GM12874 (cell line): ENCODE data around the gene CACNA2D3.

ENCODE experiments used
- TF ChIP-seq, protein P1 (sequence below): IDR thresholded peaks from 2 replicates; pipeline ENCODE4 v1.5.1; 2011; ENCODE audit warnings: low read depth, mild to moderate bottlenecking, control low read depth, low read length, moderate library complexity; ENCODE audit not compliant: insufficient read depth

Gene CACNA2D3

DNA sequence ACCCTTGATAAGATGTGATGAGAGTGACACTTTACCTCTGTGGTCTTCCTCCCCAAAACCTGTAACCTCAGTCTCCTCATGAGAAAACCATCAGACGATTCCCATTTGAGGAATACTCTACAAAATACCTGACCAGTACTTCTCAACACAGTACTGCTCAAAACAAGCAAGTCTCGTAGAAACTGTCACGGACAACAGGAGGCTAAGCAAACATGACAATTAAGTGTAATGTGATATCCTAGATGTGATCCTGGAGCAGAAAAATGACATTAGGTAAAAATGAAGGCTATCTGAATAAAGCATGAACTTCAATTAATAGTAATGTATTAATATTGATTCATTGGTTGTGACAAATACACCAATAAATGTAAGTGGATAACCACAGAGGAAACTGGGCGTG, 113.6 kb downstream of the CACNA2D3 start:
- TF ChIP-seq, protein P1, sequence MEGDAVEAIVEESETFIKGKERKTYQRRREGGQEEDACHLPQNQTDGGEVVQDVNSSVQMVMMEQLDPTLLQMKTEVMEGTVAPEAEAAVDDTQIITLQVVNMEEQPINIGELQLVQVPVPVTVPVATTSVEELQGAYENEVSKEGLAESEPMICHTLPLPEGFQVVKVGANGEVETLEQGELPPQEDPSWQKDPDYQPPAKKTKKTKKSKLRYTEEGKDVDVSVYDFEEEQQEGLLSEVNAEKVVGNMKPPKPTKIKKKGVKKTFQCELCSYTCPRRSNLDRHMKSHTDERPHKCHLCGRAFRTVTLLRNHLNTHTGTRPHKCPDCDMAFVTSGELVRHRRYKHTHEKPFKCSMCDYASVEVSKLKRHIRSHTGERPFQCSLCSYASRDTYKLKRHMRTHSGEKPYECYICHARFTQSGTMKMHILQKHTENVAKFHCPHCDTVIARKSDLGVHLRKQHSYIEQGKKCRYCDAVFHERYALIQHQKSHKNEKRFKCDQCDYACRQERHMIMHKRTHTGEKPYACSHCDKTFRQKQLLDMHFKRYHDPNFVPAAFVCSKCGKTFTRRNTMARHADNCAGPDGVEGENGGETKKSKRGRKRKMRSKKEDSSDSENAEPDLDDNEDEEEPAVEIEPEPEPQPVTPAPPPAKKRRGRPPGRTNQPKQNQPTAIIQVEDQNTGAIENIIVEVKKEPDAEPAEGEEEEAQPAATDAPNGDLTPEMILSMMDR: no peak

DNA sequence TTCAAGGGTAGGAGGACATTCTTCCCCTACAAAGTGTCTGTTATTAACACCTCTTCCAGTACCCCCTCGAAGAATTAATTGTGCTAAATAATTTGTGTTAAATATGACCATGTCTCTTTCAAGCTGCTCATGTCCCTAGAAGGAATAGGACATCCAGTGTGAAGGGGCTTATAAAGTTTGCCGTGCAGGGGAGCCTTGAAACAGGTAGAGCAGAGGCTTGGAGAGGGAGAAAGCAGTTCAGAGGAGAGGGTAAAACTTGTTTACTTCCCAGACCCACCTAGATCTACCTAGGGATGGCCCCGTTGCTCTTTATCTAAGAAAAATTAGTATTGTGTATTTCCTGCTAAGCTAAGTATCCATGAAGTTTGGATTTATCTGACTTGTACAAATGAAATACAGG, 114.8 kb downstream of the CACNA2D3 start:
- TF ChIP-seq, protein P1: no peak

DNA sequence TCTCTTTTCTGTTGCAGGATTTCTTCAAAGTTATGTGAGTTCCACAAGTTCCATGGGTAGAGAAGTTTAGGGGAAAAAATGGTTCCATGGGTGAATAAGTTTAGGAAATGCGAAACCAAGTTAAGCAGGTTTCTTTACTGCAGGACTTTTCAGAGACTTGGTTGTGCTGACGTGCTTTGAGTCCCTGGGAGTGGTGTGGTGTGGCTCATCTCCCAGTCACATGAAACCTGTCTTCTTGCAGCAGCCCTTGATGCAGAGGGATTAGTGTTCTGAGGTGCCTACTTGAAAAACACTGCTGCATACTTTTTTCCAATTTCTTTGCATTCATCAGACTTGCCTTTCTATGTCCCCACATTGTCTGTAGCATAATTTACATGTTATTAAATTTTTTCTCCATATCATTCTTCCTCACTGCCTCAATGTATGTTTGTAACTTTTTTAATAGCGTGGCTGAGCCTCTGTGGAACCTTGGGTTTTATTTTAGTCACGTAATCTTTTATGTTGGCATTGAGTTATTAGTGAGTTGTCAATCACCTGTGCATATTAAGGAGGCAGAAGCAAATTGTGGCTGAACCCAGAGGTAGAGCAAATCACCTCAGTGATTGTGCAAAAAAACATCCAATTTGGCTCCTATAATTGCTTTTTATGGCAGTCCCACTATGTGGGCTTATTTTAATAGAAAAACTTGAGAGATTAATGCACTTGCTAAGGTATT, 115.6 kb downstream of the CACNA2D3 start:
- TF ChIP-seq, protein P1: no peak

DNA sequence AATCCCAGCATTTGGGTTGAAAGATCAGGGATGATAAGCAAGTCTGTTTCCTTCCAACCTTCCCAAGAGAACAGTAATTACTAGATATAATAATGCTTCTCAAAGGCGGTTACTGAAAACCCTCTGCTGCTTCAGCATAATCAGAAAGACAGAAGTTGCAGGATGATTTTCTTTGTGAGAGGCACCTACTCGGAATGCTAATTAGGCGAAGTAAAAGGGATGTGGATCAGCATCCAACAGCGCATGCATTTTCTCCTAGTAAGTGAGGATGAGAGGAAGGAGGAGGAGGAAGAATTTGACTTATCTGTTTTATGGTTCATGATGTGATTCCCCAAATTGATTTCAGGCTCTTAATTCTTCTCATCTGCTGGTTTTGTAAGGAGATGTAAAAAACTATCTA, 118.0 kb downstream of the CACNA2D3 start:
- TF ChIP-seq, protein P1: no peak

DNA sequence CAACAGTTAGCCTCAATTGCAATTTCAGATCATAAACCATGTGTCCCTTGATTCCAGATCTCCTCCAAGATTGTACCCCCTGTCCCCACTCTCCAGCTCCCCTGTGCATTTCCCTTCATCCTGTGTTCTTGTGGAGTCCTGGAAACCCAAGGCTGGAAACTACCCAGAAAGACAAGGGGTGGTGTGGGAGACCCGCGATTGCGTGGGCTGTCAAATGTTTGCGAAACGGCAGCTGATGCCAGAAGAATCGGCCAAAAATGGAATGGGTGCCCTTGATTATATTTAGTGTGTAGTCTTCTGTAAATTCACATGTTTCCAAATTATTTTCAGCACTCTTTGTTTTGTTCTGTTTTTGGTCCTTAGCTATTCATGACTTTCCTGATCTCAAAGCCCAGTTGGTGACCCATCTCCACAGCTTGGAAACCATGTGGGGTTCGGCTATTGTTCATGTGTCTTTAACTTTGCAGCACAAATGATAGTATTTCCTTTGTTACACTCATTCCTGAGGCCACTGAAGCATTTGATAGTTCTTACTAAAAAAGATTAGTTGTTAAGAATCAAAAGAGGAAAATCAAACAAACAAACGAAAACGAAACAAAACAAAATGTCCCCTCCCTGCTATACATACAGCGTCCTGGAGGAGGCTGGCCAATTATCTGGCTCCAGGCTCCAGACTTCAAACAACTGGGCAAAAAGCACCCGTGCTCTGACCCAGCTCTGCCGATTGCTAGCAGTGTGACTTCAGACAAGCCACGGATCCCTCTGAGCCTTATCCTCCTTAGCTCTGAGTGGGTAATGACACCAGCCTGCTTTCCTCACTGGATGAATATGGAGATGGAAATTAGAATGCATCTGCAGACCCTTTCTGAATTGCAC, 120.9 kb downstream of the CACNA2D3 start:
- TF ChIP-seq, protein P1: no peak

DNA sequence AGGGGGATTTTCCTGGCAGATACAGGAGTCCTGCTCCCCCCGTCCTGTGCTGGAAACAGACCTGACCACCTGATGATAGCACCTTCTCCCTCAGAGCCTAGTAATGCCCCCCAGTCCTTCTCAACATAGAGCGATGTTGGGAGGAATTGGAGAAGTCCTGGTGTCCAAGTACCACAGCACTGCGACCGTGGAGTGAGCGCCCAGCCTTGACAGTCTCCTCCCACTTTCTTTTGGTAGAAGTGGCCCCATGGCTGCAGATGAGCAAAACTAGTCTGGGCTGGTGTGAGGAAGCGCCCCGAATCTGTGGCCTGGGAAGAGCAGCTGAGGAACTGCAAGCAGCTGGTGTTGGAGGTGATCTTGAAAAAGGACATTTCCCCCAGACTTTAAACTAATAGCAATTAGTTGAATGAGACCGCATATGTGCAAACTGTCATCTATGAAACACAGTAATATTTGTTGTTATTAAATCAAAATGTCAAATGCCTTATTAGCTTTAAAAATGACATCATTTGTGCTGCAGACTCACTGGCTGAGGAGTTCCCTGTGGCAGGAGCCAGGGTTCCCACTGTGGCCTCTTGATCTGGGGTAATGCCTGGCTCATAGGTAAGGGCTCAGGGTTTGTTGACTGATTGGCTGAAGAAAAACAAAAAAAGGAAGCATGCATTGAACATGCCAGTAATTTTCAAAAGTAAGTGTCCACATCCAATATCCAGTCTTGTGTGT, 121.8 kb downstream of the CACNA2D3 start:
- TF ChIP-seq, protein P1: no peak

DNA sequence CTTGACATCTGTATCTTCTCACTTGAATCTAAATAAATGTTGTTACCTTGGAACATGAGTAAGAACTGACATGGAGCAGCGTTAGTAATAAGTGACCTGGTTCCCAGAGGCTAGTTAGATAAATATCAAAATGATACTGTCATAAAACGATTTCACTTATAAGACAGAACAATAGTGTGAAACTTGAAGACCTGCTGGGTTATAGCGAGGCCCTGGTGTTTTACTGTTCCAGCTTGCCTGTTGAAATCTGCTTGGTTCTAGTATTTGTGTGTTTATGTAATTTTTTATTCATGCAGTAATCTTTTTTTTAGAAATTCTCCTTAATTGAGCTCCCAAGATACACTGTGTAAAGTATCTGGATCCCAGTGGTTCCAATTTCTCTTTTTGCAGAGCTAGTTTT, 129.4 kb downstream of the CACNA2D3 start:
- TF ChIP-seq, protein P1: no peak
